Keratinocyte (primary cell): Measurements from ENCODE around the gene LRP10. TPM values are rescaled to one million over a fixed set of nuclear protein-coding genes. Genes with fewer than 3 reads are reported as not detected.

ENCODE experiments used
- DNase-seq: peaks from one replicate; pipeline ENCODE4 v3.0.0-alpha.2; 2011; ENCODE audit warnings: low read depth, missing footprints, low spot score
- FAIRE-seq: peaks from 2 replicates; lab custom pipeline; 2011; peaks lifted over from hg19 to GRCh38; lab: Jason Lieb, UNC
- H2AFZ ChIP-seq: 2 replicates; pipeline ENCODE4 v1.6.0; 2012; ENCODE audit warnings: low read length, control low read depth, inconsistent platforms; ENCODE audit not compliant: control insufficient read depth
- H3K27ac ChIP-seq: 2 replicates; pipeline ENCODE4 v1.5.1; 2011; ENCODE audit warnings: low read length; ENCODE audit not compliant: control insufficient read depth, insufficient read depth
- H3K27me3 ChIP-seq: 3 replicates; pipeline ENCODE4 v1.6.0; 2011; ENCODE audit warnings: low read length; ENCODE audit not compliant: control insufficient read depth, insufficient read depth; ENCODE audit errors: extremely low read depth
- H3K36me3 ChIP-seq, 2 experiments: 2 replicates in 1 of 2; 3 replicates in 1 of 2; pipeline ENCODE4 v1.5.1; 2011; ENCODE audit warnings: low read length in 2 of 2, mild to moderate bottlenecking in 1 of 2; ENCODE audit not compliant: control insufficient read depth in 2 of 2, insufficient read depth in 2 of 2; ENCODE audit errors: extremely low read depth in 1 of 2
- H3K4me1 ChIP-seq: 3 replicates; pipeline ENCODE4 v1.5.1; 2011; ENCODE audit warnings: low read length; ENCODE audit not compliant: control insufficient read depth, insufficient read depth; ENCODE audit errors: extremely low read depth
- H3K4me2 ChIP-seq: 3 replicates; pipeline ENCODE4 v1.6.0; 2011; ENCODE audit warnings: low read depth, low read length; ENCODE audit not compliant: control insufficient read depth, insufficient read depth; ENCODE audit errors: extremely low read depth
- H3K4me3 ChIP-seq, 3 experiments: fragments of 200-600 bp in 1 of 3; sonication (generic) in 1 of 3; 2 replicates in 2 of 3; 3 replicates in 1 of 3; pipeline ENCODE4 v1.5.1; 2011 to 2016; ENCODE audit warnings: low read length in 3 of 3, mild to moderate bottlenecking in 3 of 3, control low read depth in 2 of 3, inconsistent platforms in 1 of 3, low read depth in 1 of 3, mixed read lengths in 1 of 3, mixed run types in 1 of 3, moderate library complexity in 1 of 3; ENCODE audit not compliant: control insufficient read depth in 2 of 3, insufficient read depth in 2 of 3; ENCODE audit errors: extremely low read depth in 1 of 3
- H3K79me2 ChIP-seq: 2 replicates; pipeline ENCODE4 v1.6.0; 2012; ENCODE audit warnings: low read length; ENCODE audit not compliant: control insufficient read depth, insufficient read depth
- H3K9ac ChIP-seq: 3 replicates; pipeline ENCODE4 v1.6.0; 2011; ENCODE audit warnings: low read length; ENCODE audit not compliant: control insufficient read depth, insufficient read depth; ENCODE audit errors: extremely low read depth
- H3K9me1 ChIP-seq: 3 replicates; pipeline ENCODE4 v1.6.0; 2011; ENCODE audit warnings: low read length; ENCODE audit not compliant: control insufficient read depth, insufficient read depth; ENCODE audit errors: extremely low read depth
- H3K9me3 ChIP-seq: 2 replicates; pipeline ENCODE4 v1.5.1; 2012; ENCODE audit warnings: low read depth, low read length; ENCODE audit not compliant: control insufficient read depth
- H4K20me1 ChIP-seq: 3 replicates; pipeline ENCODE4 v1.6.0; 2011; ENCODE audit warnings: low read length; ENCODE audit not compliant: control insufficient read depth, insufficient read depth; ENCODE audit errors: extremely low read depth
- EZH2 ChIP-seq: IDR thresholded peaks from one replicate; pipeline ENCODE4 v1.6.1; 2012; ENCODE audit warnings: inconsistent platforms, mild to moderate bottlenecking, low read length, moderate library complexity
- dilution Hi-C: fragments of 300-500 bp; cut with MboI; formaldehyde crosslinking; loops from one replicate; pipeline ENCODE4 v1.7.0; 2020; ENCODE audit warnings: low sequenced_read_pairs; ENCODE audit not compliant: extremely low pct_ligation_motif_present
- polyA plus RNA-seq, 5 experiments: library from polyadenylated mRNA; depleted of rRNA in 3 of 5; stranded (reverse) in 3 of 5; stranded (forward) in 1 of 5; unstranded in 1 of 5; fragments of >200 nt; gene quantifications; 1 replicate in 1 of 5; 2 replicates in 3 of 5; 3 replicates in 1 of 5; pipeline versions ENCODE4 v1.2.1 to v1.2.3, GENCODE V29; 2011 to 2012; ENCODE audit warnings: missing spikeins in 2 of 5, low read depth in 1 of 5, low replicate concordance in 1 of 5
- TF ChIP-seq, protein P1 (sequence below), 3 experiments: IDR thresholded peaks in 1 of 3; conservative IDR thresholded peaks in 1 of 3; optimal IDR thresholded peaks in 1 of 3; 2 replicates in 2 of 3; 3 replicates in 1 of 3; pipeline versions ENCODE3 to v1.5.1; 2011; ENCODE audit warnings: low read length in 3 of 3, mild to moderate bottlenecking in 3 of 3, moderate library complexity in 2 of 3, control low read depth in 1 of 3, inconsistent platforms in 1 of 3; ENCODE audit not compliant: insufficient read depth in 2 of 3; ENCODE audit errors: extremely low read depth in 1 of 3

Gene LRP10
- polyA plus RNA-seq, 1 donor (not counting 4 experiments of a cell fraction or from before 2014, with no cell fraction given), result 36.7 TPM

DNA sequence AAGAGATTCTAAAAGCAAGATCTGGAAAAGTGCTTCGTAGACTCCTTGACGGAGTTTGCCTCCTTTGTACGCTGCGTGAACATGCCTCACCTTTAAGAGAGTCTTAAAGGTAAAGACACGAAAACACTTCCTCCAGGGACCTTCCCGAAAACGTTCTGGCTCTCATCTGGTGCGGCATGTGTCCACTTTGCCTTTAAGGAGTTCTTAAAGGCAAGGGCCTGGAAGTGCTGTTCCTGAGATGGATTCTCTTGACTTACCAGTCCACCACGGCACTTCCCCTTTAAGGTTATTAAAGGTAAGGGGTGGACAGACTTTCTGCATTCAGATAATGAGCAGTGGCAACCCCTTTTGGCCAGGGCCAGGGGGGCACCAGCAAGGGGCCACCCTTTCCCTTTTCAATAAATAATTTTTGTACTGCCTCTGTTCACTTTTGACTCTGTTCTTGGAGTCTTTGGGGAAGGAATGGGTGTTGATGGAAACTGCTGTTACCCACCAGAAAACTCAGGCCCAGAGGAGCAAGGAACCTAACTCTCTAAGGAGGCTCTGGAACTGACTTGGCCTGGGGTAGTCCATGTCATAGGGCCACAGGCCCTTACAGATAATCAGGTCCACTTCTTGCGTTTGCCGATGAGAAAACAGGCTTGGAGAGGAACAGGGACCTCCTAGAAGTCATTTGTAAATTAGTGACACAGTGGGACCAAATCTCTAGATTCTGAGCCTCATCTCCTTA is 15.9 kb downstream of the LRP10 start:
- FAIRE-seq (peak; percentile 53), DNase-seq (no peak)
- Histone ChIP-seq H3K79me2 (no peaks in the 10 kb centered on the region), H3K9me3 (no peaks in the 10 kb centered on the region), H4K20me1 (no peaks in the 10 kb centered on the region), H2AFZ (peak overlapping the region; percentile 64), H3K9ac (peak overlapping the region; percentile 65), H3K4me3 (peak overlapping the region; percentile 26 to 64 (median 64)), H3K9me1 (no peaks in the 10 kb centered on the region), H3K4me1 (peaks cover 23% of the 10 kb centered on the region), H3K27me3 (no peaks in the 10 kb centered on the region), H3K4me2 (peak overlapping the region; percentile 62), H3K36me3 (no peaks in the 10 kb centered on the region), H3K27ac (peak overlapping the region; percentile 39)
- dilution Hi-C loops, result no loop called here
- TF ChIP-seq EZH2, result no peak
- TF ChIP-seq, protein P1, sequence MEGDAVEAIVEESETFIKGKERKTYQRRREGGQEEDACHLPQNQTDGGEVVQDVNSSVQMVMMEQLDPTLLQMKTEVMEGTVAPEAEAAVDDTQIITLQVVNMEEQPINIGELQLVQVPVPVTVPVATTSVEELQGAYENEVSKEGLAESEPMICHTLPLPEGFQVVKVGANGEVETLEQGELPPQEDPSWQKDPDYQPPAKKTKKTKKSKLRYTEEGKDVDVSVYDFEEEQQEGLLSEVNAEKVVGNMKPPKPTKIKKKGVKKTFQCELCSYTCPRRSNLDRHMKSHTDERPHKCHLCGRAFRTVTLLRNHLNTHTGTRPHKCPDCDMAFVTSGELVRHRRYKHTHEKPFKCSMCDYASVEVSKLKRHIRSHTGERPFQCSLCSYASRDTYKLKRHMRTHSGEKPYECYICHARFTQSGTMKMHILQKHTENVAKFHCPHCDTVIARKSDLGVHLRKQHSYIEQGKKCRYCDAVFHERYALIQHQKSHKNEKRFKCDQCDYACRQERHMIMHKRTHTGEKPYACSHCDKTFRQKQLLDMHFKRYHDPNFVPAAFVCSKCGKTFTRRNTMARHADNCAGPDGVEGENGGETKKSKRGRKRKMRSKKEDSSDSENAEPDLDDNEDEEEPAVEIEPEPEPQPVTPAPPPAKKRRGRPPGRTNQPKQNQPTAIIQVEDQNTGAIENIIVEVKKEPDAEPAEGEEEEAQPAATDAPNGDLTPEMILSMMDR (optimal IDR thresholded peaks at IDR 0.05 in 1 of 3, IDR thresholded peaks at IDR 0.05 in 1 of 3, conservative IDR thresholded peaks at IDR 0.05 in 1 of 3; ENCODE audit: extremely low read depth in 1 of 3, insufficient read depth in 2 of 3, low read length in 3 of 3), result no peak

DNA sequence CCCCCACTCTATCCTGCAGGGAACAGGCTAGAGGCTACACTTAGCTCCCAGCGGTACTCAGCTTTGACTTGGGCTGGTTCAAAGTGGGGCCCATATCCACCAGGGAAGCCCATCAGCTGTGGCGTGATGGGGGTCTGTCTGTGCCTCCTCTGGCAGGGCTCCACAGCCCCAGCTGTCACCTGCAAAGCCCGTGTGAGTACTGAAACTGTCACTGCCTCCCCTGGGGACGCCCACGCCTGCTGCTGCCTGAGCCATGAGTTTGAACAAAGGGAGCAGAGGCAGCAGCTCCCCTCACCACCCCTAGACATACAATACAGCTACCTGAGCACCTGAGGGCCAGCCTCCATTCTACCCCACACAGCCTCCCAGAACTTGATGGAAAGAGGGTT is 16.4 kb downstream of the LRP10 start:
- Histone ChIP-seq H3K79me2 (no peaks in the 10 kb centered on the region), H3K9me1 (no peaks in the 10 kb centered on the region), H3K4me2 (peak overlapping the region; percentile 62), H3K9me3 (no peaks in the 10 kb centered on the region), H2AFZ (no peak overlapping the region), H3K4me3 (peak overlapping the region in 2 of 3 experiments; percentile 64), H3K9ac (no peak overlapping the region), H3K4me1 (peaks cover 18% of the 10 kb centered on the region), H4K20me1 (no peaks in the 10 kb centered on the region), H3K36me3 (no peaks in the 10 kb centered on the region), H3K27me3 (no peaks in the 10 kb centered on the region), H3K27ac (no peak overlapping the region)
- FAIRE-seq (no peak), DNase-seq (no peak)
- no peak for TF ChIP-seq EZH2
- TF ChIP-seq, protein P1 (optimal IDR thresholded peaks at IDR 0.05 in 1 of 3, IDR thresholded peaks at IDR 0.05 in 1 of 3, conservative IDR thresholded peaks at IDR 0.05 in 1 of 3; ENCODE audit: extremely low read depth in 1 of 3, insufficient read depth in 2 of 3, low read length in 3 of 3), result no peak
- dilution Hi-C loops, result no loop called here
